HepG2 (cell line): Measurements from ENCODE around the gene AXIN1. TPM values are rescaled to one million over a fixed set of nuclear protein-coding genes. Genes with fewer than 3 reads are reported as not detected.
A peak's percentile ranks its signal among the peaks of the same experiment; 100 is the strongest.

Source experiments
- ATAC-seq: fragments of 200-7000 bp; cut with Tn5 transposase; 3 replicates; pipeline ENCODE4 v1.9.1; 2020; ENCODE audit warnings: mild to moderate bottlenecking, moderate library complexity
- BruUV-seq: library from RNA; stranded (reverse); fragments of 400-500 nt; replicated peaks from 2 replicates; lab custom pipeline; 2021; lab: Mats Ljungman, UMichigan
- CTCF ChIA-PET: fragments of 300-600 bp; formaldehyde crosslinking; extraction: SDS; loops from one replicate; lab custom pipeline; 2021; ENCODE audit warnings: low total read pairs, inconsistent platforms, low intra/inter-chr PET ratio; lab: Yijun Ruan, JAX
- POLR2A ChIA-PET: fragments of 350-600 bp; sonication (Branson Sonifier 250); formaldehyde crosslinking; loops from one replicate; lab custom pipeline; 2020; ENCODE audit warnings: antibody characterized with exemption, inconsistent platforms; lab: Yijun Ruan, JAX
- DNase-seq: peaks from one replicate; pipeline ENCODE4 v3.0.0-alpha.2; 2015; ENCODE audit warnings: low spot score
- FAIRE-seq: peaks from 3 replicates; lab custom pipeline; 2011; peaks lifted over from hg19 to GRCh38; lab: Jason Lieb, UNC
- H2AFZ ChIP-seq: one replicate; pipeline ENCODE4 v1.6.1; 2011; ENCODE audit warnings: low read length, inconsistent platforms
- H3K27ac ChIP-seq: fragments of 300-600 bp; 3 replicates; pipeline ENCODE4 v1.8.0; 2011; ENCODE audit warnings: mixed run types, mild to moderate bottlenecking, mixed read lengths, low read length, inconsistent platforms; ENCODE audit not compliant: insufficient read depth; ENCODE audit errors: extremely low read length
- H3K27me3 ChIP-seq, 2 experiments: fragments of 200-600 bp in 1 of 2; 2 replicates in 1 of 2; 3 replicates in 1 of 2; pipeline versions ENCODE4 v1.6.0 to v1.8.0; 2011; ENCODE audit warnings: low read length in 2 of 2, mild to moderate bottlenecking in 2 of 2, moderate library complexity in 2 of 2, inconsistent platforms in 1 of 2; ENCODE audit not compliant: insufficient read depth in 2 of 2, control insufficient read depth in 1 of 2
- H3K36me3 ChIP-seq, 2 experiments: fragments of 200-600 bp in 1 of 2; replicated peaks in 1 of 2; 2 replicates in 1 of 2; 3 replicates in 1 of 2; pipeline versions ENCODE4 v1.5.1 to v1.8.0; 2011; ENCODE audit warnings: low read length in 2 of 2, inconsistent platforms in 1 of 2; ENCODE audit not compliant: insufficient read depth in 2 of 2, control insufficient read depth in 1 of 2
- H3K4me1 ChIP-seq: 2 replicates; pipeline ENCODE4 v1.5.1; 2012; ENCODE audit warnings: low read length, inconsistent platforms; ENCODE audit not compliant: insufficient read depth
- H3K4me2 ChIP-seq: 2 replicates; pipeline ENCODE4 v1.6.0; 2011; ENCODE audit warnings: low read depth, low read length, inconsistent platforms
- H3K4me3 ChIP-seq, 3 experiments: fragments of 200-600 bp in 1 of 3; sonication (generic), shearing (Covaris generic) in 1 of 3; replicated peaks in 1 of 3; 2 replicates each; pipeline ENCODE4 v1.5.1; 2011 to 2016; ENCODE audit warnings: low read length in 3 of 3, inconsistent platforms in 2 of 3, low read depth in 2 of 3, mild to moderate bottlenecking in 2 of 3, control low read depth in 1 of 3, mixed read lengths in 1 of 3; ENCODE audit not compliant: insufficient read depth in 1 of 3
- H3K79me2 ChIP-seq: one replicate; pipeline ENCODE4 v1.6.1; 2011; ENCODE audit warnings: low read length, inconsistent platforms; ENCODE audit not compliant: insufficient read depth
- H3K9ac ChIP-seq: 2 replicates; pipeline ENCODE4 v1.6.0; 2011; ENCODE audit warnings: mild to moderate bottlenecking, low read depth, low read length, inconsistent platforms; ENCODE audit not compliant: insufficient read depth
- H3K9me3 ChIP-seq: 2 replicates; pipeline ENCODE4 v1.5.1; 2012; ENCODE audit warnings: mild to moderate bottlenecking, low read length
- H4K20me1 ChIP-seq: 2 replicates; pipeline ENCODE4 v1.6.0; 2011; ENCODE audit warnings: inconsistent platforms, mild to moderate bottlenecking, low read length, moderate library complexity; ENCODE audit not compliant: insufficient read depth
- AKAP8 ChIP-seq: sonication (generic); formaldehyde crosslinking; IDR thresholded peaks from 2 replicates; pipeline ENCODE4 v1.5.1; 2020; ENCODE audit warnings: mild to moderate bottlenecking, missing genetic modification reagents
- PREB ChIP-seq: sonication (generic); formaldehyde crosslinking; IDR thresholded peaks from 2 replicates; pipeline ENCODE4 v1.4.0; 2020; ENCODE audit warnings: missing genetic modification reagents
- ZNF687 ChIP-seq: sonication (generic); formaldehyde crosslinking; IDR thresholded peaks from 2 replicates; pipeline ENCODE4 v1.5.1; 2020; ENCODE audit warnings: mild to moderate bottlenecking, missing genetic modification reagents, moderate library complexity
- WGBS: methylation state at CpG from one replicate; pipeline ENCODE4 v1.1.6; 2017; ENCODE audit warnings: low lambda C conversion rate; 5-methylcytosine and 5-hydroxymethylcytosine counted together
- in situ Hi-C: cut with HindIII; loops from 2 replicates; pipeline ENCODE4 v1.10.0; 2017; ENCODE audit warnings: low pct_unique_long_range_greater_than_20kb; ENCODE audit not compliant: extremely low pct_ligation_motif_present
- intact Hi-C: fragments of 100-400 bp; cut with micrococcal nuclease; formaldehyde crosslinking; loops from one replicate; pipeline ENCODE4 v1.10.0; 2022; ENCODE audit not compliant: unreplicated experiment
- polyA plus RNA-seq, 8 experiments: library from polyadenylated mRNA; depleted of rRNA in 3 of 8; stranded (reverse) in 7 of 8; unstranded in 1 of 8; fragments of >200 nt; fragmentation: Illumina TruSeq in 4 of 8; extraction: Trizol in 4 of 8; gene quantifications; 2 replicates each; pipeline versions ENCODE4 v1.2.1 to v1.2.3, GENCODE V29; 2011 to 2016; ENCODE audit warnings: low read depth in 4 of 8, missing spikeins in 1 of 8, mixed read lengths in 1 of 8; ENCODE audit not compliant: insufficient read depth in 1 of 8
- total RNA-seq, 5 experiments: library from RNA; depleted of rRNA; stranded (reverse); fragments of >200 nt; fragmentation: Illumina TruSeq; extraction: Trizol; gene quantifications; 2 replicates each; pipeline ENCODE4 v1.2.3, GENCODE V29; 2016; ENCODE audit warnings: low read depth in 1 of 5

AXIN1 gene
- total and polyA plus RNA-seq, 2 of the 13 experiments (the other 11 are each of a cell fraction or from before 2014, with no cell fraction given), result 24.0 to 26.0 TPM

DNA sequence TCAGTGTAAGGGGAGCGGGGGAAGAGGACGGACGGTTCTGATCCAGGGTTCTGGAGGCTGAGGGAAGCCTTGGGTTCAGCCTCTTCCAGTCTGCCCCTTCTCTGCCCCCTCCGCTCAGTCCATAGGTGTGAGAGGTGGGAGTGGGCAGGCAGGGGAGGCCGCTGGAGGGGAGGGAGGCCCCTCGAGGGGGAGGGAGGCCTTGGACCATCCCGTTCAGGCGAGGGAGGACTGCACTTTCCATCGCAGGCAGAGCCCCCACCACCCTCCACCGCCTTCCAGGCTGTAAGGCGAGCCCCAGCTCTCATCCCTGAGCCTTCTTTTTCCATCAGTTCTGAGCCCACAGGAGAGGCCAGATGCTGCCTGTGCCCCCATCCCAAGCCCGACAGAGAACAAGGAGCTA, 4.2 kb upstream of the AXIN1 start:
- ATAC-seq, result no peak
- POLR2A ChIA-PET, result no interaction called here
- no peaks in the 10 kb centered on the region for H4K20me1 ChIP-seq
- in situ Hi-C loops, result no loop called here
- no peaks in the 10 kb centered on the region for H3K36me3 ChIP-seq
- TF ChIP-seq ZNF687 (CRISPR knock-in tag) (peak; percentile 38), AKAP8 (CRISPR knock-in tag) (0 out of 2 replicates have a peak, but pooled peaks have one; percentile 39), PREB (CRISPR knock-in tag) (no peak)
- WGBS, result 89% methylated on average over 7 of the region's 12 CpGs
- H3K27ac ChIP-seq, result no peak overlapping the region
- H3K27me3 ChIP-seq, result no peaks in the 10 kb centered on the region
- no peak overlapping the region for H3K9ac ChIP-seq
- H3K4me2 ChIP-seq, result no peak overlapping the region
- H3K79me2 ChIP-seq, result peaks cover 2% of the 10 kb centered on the region
- no peak overlapping the region for H3K4me3 ChIP-seq
- no peak for DNase-seq
- CTCF ChIA-PET, result no interaction called here
- H2AFZ ChIP-seq, result no peak overlapping the region
- no peak for FAIRE-seq
- no TSS peak for BruUV-seq
- peaks cover 75% of the 10 kb centered on the region for H3K4me1 ChIP-seq
- H3K9me3 ChIP-seq, result no peaks in the 10 kb centered on the region
- intact Hi-C loops, result no loop called here
